GM18502 (cell line): ENCODE measurements around the gene EFNA5.
A peak's percentile ranks its signal among the peaks of the same experiment; 100 is the strongest.

ENCODE experiments used
- ATAC-seq: cut with Tn5 transposase; IDR thresholded peaks from one replicate; pipeline ENCODE4 v1.9.1; 2021; ENCODE audit warnings: mild to moderate bottlenecking; ENCODE audit not compliant: unreplicated experiment, poor library complexity

The EFNA5 gene

GRCh38 chr5:107576736-107577393, 93.9 kb downstream of the EFNA5 start:
- ATAC-seq, result no peak

GRCh38 chr5:107576155-107576554, 94.6 kb downstream of the EFNA5 start:
- no peak for ATAC-seq

GRCh38 chr5:107574287-107574686, 96.5 kb downstream of the EFNA5 start:
- no peak for ATAC-seq

- no peak for ATAC-seq
Observed at GRCh38 chr5:107572715-107573368, 97.9 kb downstream of the EFNA5 start.

GRCh38 chr5:107571621-107572536, 98.9 kb downstream of the EFNA5 start:
- peak; percentile 56 for ATAC-seq

- ATAC-seq, result peak; percentile 83
Observed at GRCh38 chr5:107570805-107571531, 99.8 kb downstream of the EFNA5 start.

GRCh38 chr5:107570181-107570580, 100.6 kb downstream of the EFNA5 start:
- no peak for ATAC-seq

GRCh38 chr5:107567901-107568671, 102.7 kb downstream of the EFNA5 start:
- no peak for ATAC-seq

- ATAC-seq, result no peak
Observed at GRCh38 chr5:107566986-107567385, 103.8 kb downstream of the EFNA5 start.

- no peak for ATAC-seq
Observed at GRCh38 chr5:107565791-107566767, 104.7 kb downstream of the EFNA5 start.

GRCh38 chr5:107564931-107565372, 105.8 kb downstream of the EFNA5 start:
- ATAC-seq, result no peak

- ATAC-seq, result no peak
Observed at GRCh38 chr5:107563959-107564544, 106.7 kb downstream of the EFNA5 start.

GRCh38 chr5:107560377-107560776, 110.4 kb downstream of the EFNA5 start:
- ATAC-seq, result no peak

- ATAC-seq, result no peak
Observed at GRCh38 chr5:107558823-107559375, 111.8 kb downstream of the EFNA5 start.

- no peak for ATAC-seq
Observed at GRCh38 chr5:107557051-107557658, 113.6 kb downstream of the EFNA5 start.

GRCh38 chr5:107556575-107556974, 114.2 kb downstream of the EFNA5 start:
- ATAC-seq, result no peak

- no peak for ATAC-seq
Observed at GRCh38 chr5:107555425-107556090, 115.2 kb downstream of the EFNA5 start.
